H4 (cell line): ENCODE data around the gene TRMT1L. TPM values are rescaled to one million over a fixed set of nuclear protein-coding genes. Genes with fewer than 3 reads are reported as not detected.

Source experiments
- total RNA-seq: library from RNA; depleted of rRNA; stranded (reverse); fragments of >200 nt; shearing (Covaris generic); gene quantifications from 2 replicates; pipeline ENCODE4 v1.2.3, GENCODE V29; 2014; rRNA removed

TRMT1L gene
- total RNA-seq, 1 experiment from 2014 or later = 29.3 TPM

Other genes with a start within 250 kb of the TRMT1L start
- gene NIBAN1, start 182.4 kb downstream of the TRMT1L start, total RNA-seq = 12.2 and 16.0 TPM in 2 replicates
- 12.8 and 18.5 TPM in 2 replicates for gene RNF2, start 111.4 kb downstream of the TRMT1L start, total RNA-seq
- gene SWT1, start 214 bp upstream of the TRMT1L start, total RNA-seq = 2.0 TPM in 2 replicates
- gene IVNS1ABP, start 160.3 kb upstream of the TRMT1L start, total RNA-seq = 39.6 and 47.5 TPM in 2 replicates